ENCODE results near the gene RTEL1.

DNA sequence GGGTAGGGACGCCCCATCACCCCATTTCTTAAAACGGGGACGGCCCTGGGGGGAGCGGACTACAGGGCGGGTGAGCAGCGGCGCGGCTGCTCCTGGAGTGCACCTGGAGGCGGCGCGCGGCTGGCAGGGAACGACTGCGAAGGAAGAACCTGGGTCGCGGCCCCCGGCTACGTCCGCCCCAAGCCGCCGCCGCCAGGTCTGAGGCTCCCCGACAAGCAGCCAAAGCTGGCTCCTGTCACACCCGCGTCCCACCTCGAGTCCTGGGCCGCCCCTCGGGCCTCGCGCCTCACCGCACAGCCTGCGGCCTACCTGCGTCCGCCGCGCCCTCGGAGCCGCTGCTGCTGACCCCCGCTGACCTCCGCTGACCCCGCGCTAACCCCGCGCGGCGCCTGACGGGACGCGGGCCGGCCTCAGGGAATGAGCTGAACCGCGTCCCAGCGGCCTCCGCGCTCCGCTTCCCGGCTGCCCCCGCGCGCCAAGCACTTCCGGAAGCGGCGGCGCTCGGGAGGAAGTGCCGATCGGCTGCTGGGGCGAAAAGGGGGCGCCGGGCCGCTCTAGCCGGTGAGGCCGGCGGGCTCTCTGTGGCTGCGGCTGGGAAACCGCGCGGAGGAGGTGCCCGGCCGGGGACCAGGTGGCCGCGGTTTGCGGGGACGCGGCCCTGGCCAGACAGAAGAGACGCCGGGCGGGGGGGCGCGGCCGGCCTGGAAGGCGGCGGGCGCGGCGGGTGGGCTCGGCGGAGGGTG lies 49.6 kb downstream of the RTEL1 start, which contains the start of the genes ARFRP1 and ZGPAT:
- TF ChIP-seq, protein P1, sequence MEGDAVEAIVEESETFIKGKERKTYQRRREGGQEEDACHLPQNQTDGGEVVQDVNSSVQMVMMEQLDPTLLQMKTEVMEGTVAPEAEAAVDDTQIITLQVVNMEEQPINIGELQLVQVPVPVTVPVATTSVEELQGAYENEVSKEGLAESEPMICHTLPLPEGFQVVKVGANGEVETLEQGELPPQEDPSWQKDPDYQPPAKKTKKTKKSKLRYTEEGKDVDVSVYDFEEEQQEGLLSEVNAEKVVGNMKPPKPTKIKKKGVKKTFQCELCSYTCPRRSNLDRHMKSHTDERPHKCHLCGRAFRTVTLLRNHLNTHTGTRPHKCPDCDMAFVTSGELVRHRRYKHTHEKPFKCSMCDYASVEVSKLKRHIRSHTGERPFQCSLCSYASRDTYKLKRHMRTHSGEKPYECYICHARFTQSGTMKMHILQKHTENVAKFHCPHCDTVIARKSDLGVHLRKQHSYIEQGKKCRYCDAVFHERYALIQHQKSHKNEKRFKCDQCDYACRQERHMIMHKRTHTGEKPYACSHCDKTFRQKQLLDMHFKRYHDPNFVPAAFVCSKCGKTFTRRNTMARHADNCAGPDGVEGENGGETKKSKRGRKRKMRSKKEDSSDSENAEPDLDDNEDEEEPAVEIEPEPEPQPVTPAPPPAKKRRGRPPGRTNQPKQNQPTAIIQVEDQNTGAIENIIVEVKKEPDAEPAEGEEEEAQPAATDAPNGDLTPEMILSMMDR (IDR thresholded peaks at IDR 0.05), result no peak
- peak; percentile 98 for TF ChIP-seq ZFX (IDR thresholded peaks at IDR 0.05; ENCODE audit: borderline replicate concordance)

Data from 22Rv1 (cell line).